H1 (cell line): ENCODE results near the gene MRPS30. TPM values are rescaled to one million over a fixed set of nuclear protein-coding genes. Genes with fewer than 3 reads are reported as not detected.
A peak's percentile ranks its signal among the peaks of the same experiment; 100 is the strongest.

Experiments
- HDAC2 ChIP-seq, 2 experiments: fragments of 300-600 bp in 1 of 2; sonication (generic) in 1 of 2; IDR thresholded peaks; 2 replicates each; pipeline ENCODE4 v1.6.1; 2011 to 2012; ENCODE audit warnings: low read depth in 2 of 2, low read length in 2 of 2, mild to moderate bottlenecking in 2 of 2, moderate library complexity in 2 of 2, borderline replicate concordance in 1 of 2, inconsistent platforms in 1 of 2
- POLR2A ChIP-seq, 2 experiments: IDR thresholded peaks; 1 replicate in 1 of 2; 2 replicates in 1 of 2; pipeline ENCODE4 v1.6.1; 2011; ENCODE audit warnings: low read depth in 2 of 2, low read length in 2 of 2, mild to moderate bottlenecking in 2 of 2; ENCODE audit errors: control extremely low read depth in 1 of 2
- POLR2AphosphoS5 ChIP-seq: IDR thresholded peaks from 2 replicates; pipeline ENCODE4 v1.6.1; 2011; ENCODE audit warnings: low read depth, low read length
- RBBP5 ChIP-seq: IDR thresholded peaks from 2 replicates; pipeline ENCODE4 v1.7.1; 2012; ENCODE audit warnings: low read depth, mild to moderate bottlenecking, inconsistent platforms, low read length, moderate library complexity, borderline replicate concordance
- polyA plus RNA-seq, 7 experiments: library from polyadenylated mRNA; depleted of rRNA in 3 of 7; stranded (reverse) in 5 of 7; unstranded in 2 of 7; fragments of >200 nt in 5 of 7; fragments of 200-250 nt in 2 of 7; gene quantifications; 1 replicate in 5 of 7; 2 replicates in 1 of 7; 4 replicates in 1 of 7; pipeline versions ENCODE4 v1.2.1 to v1.2.3, GENCODE V29; 2011 to 2013; ENCODE audit warnings: missing spikeins in 2 of 7, mixed read lengths in 2 of 7
- total RNA-seq: library from RNA; stranded (reverse); fragmentation: NEBNext Ultra II Directional; extraction: Animal tissue kit (Norgen Biotek cat#: 25700); gene quantifications from 2 replicates; pipeline ENCODE4 v1.2.1, GENCODE V29; 2021

Gene MRPS30
- total and polyA plus RNA-seq, 2 of the 8 experiments (the other 6 are each of a cell fraction or from before 2014, with no cell fraction given): 61.9 to 85.2 TPM

GRCh38 chr5:44809215-44809955, 638 bp downstream of the MRPS30 start (continued):
- TF ChIP-seq POLR2AphosphoS5 (peak; percentile 69), POLR2A (IDR thresholded peaks at IDR 0.05; ENCODE audit: control extremely low read depth in 1 of 2, low read depth in 2 of 2, low read length in 2 of 2) (peak; percentile 5 to 7; a peak in 1 of 3 replicates), HDAC2 (IDR thresholded peaks at IDR 0.05; ENCODE audit: borderline replicate concordance in 1 of 2, low read depth in 2 of 2, low read length in 2 of 2) (0 out of 4 replicates have a peak, but pooled peaks of 1 of the 2 experiments have one; percentile 39), RBBP5 (peak; percentile 29; the same call in 1 of the 2 replicates)
- TF ChIP-seq, all 59 proteins: peak for 10
